Thyroid gland (tissue), 4 donors: ENCODE data around the gene RNF220. TPM values are rescaled to one million over a fixed set of nuclear protein-coding genes. Genes with fewer than 3 reads are reported as not detected.

ENCODE experiments used
- DNase-seq, 2 donors: peaks; one replicate each; pipeline ENCODE4 v3.0.0-alpha.2; 2019
- H3K27ac ChIP-seq, 3 donors: fragments of 200-600 bp; sonication (generic); 1 replicate in 2 of 3; 2 replicates in 1 of 3; pipeline ENCODE4 v1.5.1; 2016 to 2019; ENCODE audit warnings: mild to moderate bottlenecking in 1 of 3, moderate library complexity in 1 of 3
- H3K27me3 ChIP-seq: fragments of 200-600 bp; sonication (generic); one replicate; pipeline ENCODE4 v1.5.1; 2019
- H3K36me3 ChIP-seq, 2 donors: fragments of 200-600 bp; sonication (generic); one replicate each; pipeline ENCODE4 v1.5.1; 2016 to 2019
- H3K4me1 ChIP-seq, 2 donors: fragments of 200-600 bp; sonication (generic); one replicate each; pipeline ENCODE4 v1.5.1; 2017 to 2019
- H3K4me3 ChIP-seq, 3 donors: fragments of 200-600 bp; sonication (generic); replicated peaks in 1 of 3; 1 replicate in 2 of 3; 2 replicates in 1 of 3; pipeline ENCODE4 v1.5.1; 2016; ENCODE audit warnings: mild to moderate bottlenecking in 1 of 3
- H3K9me3 ChIP-seq: fragments of 200-600 bp; sonication (generic); one replicate; pipeline ENCODE4 v1.5.1; 2017
- POLR2A ChIP-seq, 2 donors: fragments of 450-650 bp; IDR thresholded peaks; one replicate each; pipeline ENCODE4 v1.6.1; 2017; ENCODE audit warnings: antibody characterized with exemption in 2 of 2, mild to moderate bottlenecking in 2 of 2, moderate library complexity in 1 of 2
- WGBS, 2 donors: methylation state at CpG; one replicate each; pipeline ENCODE4 v1.1.5; 2017; 5-methylcytosine and 5-hydroxymethylcytosine counted together
- intact Hi-C: fragments of 100-400 bp; cut with DNase I; formaldehyde crosslinking; loops from one replicate; pipeline ENCODE4 v1.15.1; 2023
- total RNA-seq, 4 donors: library from RNA; depleted of rRNA; stranded (reverse); fragments of >200 nt; gene quantifications; one replicate each; pipeline ENCODE4 v1.2.3, GENCODE V29; 2016
- TF ChIP-seq, protein P1 (sequence below), 6 experiments: fragments of 200-600 bp in 3 of 6; fragments of 450-650 bp in 3 of 6; sonication (generic) in 3 of 6; IDR thresholded peaks; one replicate each; pipeline ENCODE4 v1.5.1; 2016 to 2019; ENCODE audit warnings: antibody characterized with exemption in 6 of 6, mild to moderate bottlenecking in 2 of 6, inconsistent platforms in 1 of 6, moderate library complexity in 1 of 6

Gene RNF220
- total RNA-seq, 4 donors from 2014 or later: 88.7 to 117 (median 102) TPM

DNA sequence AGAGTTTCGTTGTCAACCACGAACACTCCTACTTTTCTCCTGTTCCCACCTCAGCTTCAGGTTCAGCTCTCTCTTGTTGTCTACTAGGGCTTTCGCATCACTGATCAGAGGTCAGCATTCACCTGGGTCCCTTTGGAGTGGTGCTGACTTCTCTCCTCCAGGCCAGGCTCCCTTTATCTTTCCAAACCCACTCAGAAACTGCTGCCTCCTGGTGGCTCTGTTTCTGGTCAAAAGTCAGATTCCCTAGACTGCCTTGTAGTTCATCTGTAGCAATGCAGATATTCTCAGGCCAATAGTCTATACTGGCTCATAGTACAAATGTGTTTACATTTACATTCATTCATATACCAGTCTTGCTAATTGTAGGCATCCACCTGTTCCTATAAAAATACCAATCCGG, 43.6 kb upstream of the RNF220 start:
- TF ChIP-seq, protein P1, sequence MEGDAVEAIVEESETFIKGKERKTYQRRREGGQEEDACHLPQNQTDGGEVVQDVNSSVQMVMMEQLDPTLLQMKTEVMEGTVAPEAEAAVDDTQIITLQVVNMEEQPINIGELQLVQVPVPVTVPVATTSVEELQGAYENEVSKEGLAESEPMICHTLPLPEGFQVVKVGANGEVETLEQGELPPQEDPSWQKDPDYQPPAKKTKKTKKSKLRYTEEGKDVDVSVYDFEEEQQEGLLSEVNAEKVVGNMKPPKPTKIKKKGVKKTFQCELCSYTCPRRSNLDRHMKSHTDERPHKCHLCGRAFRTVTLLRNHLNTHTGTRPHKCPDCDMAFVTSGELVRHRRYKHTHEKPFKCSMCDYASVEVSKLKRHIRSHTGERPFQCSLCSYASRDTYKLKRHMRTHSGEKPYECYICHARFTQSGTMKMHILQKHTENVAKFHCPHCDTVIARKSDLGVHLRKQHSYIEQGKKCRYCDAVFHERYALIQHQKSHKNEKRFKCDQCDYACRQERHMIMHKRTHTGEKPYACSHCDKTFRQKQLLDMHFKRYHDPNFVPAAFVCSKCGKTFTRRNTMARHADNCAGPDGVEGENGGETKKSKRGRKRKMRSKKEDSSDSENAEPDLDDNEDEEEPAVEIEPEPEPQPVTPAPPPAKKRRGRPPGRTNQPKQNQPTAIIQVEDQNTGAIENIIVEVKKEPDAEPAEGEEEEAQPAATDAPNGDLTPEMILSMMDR (IDR thresholded peaks at IDR 0.05): no peak
- TF ChIP-seq POLR2A (IDR thresholded peaks at IDR 0.05): no peak
- no peaks in the 10 kb centered on the region for H3K4me1 ChIP-seq
- no peaks in the 10 kb centered on the region for H3K36me3 ChIP-seq
- WGBS, 2 donors: 70 to 77% methylated on average over 4 of the region's 4 CpGs
- no peak for DNase-seq
- H3K27ac ChIP-seq: no peak overlapping the region
- no peaks in the 10 kb centered on the region for H3K9me3 ChIP-seq
- H3K4me3 ChIP-seq: no peak overlapping the region
- H3K27me3 ChIP-seq: no peaks in the 10 kb centered on the region
- intact Hi-C loops: no loop called here

DNA sequence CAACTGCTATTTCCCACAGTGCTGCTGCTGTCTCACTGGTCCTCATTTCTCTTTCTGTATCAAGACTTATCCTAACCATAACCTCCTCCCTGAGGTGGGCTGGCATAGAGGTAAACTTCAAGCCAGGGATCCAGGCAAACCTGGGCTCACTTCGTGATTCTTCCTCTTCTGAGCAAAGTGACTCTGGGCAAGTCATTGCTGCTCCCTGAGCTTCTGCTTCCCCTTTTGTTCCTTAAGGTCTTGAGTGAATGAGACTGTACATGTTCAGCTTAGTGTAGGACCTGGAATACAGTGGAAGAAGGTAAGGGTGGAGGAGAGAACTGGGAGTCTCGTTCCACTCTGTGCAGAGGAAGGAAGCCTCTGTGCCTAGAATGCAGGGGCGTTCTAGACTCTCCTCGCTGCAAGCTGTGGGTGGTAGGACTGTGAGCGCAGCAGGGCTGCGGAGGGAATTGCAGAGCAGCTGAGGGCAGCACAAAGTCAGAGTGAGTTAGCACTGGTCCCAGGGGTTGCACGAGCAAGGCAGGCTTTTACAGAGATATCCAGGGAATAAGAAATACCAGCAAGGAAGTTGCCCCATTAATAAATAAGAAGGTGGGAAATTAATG, 38.6 kb upstream of the RNF220 start:
- Histone ChIP-seq H3K36me3 (no peaks in the 10 kb centered on the region), H3K27me3 (no peaks in the 10 kb centered on the region), H3K4me1 (no peaks in the 10 kb centered on the region), H3K4me3 (no peak overlapping the region), H3K9me3 (no peaks in the 10 kb centered on the region), H3K27ac (no peak overlapping the region)
- TF ChIP-seq, protein P1 (IDR thresholded peaks at IDR 0.05): no peak
- TF ChIP-seq POLR2A (IDR thresholded peaks at IDR 0.05): no peak
- intact Hi-C loops: no loop called here
- no peak for DNase-seq
- WGBS, 2 donors: 86 to 87% methylated on average over 7 of the region's 7 CpGs

DNA sequence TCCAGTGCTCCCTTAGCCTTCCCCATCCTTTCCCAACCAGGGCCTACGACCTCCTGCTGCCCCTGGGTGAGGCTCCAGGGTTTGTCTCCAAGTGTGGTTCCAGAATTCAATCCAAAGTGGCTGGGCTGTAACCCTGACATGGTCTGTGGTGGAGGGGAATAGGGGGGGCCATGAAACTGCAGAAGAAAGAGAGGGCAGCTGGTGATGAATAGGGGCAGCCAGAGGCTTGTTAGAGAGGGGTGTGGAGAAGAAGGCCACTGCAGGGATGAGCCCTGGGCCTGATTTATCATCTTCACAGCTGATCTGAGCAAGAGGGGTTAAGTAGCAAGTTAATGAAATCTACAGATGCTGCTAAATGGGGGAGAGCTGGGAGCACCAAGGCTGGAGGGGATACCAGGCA, 37.1 kb upstream of the RNF220 start:
- H3K9me3 ChIP-seq: no peaks in the 10 kb centered on the region
- H3K4me3 ChIP-seq: no peak overlapping the region
- no peaks in the 10 kb centered on the region for H3K36me3 ChIP-seq
- 80 to 89% methylated on average over 1 of the region's 1 CpG for WGBS, 2 donors
- H3K27ac ChIP-seq: no peak overlapping the region
- intact Hi-C loops: no loop called here
- no peaks in the 10 kb centered on the region for H3K27me3 ChIP-seq
- TF ChIP-seq, protein P1 (IDR thresholded peaks at IDR 0.05): no peak
- TF ChIP-seq POLR2A (IDR thresholded peaks at IDR 0.05): no peak
- DNase-seq: no peak
- no peaks in the 10 kb centered on the region for H3K4me1 ChIP-seq

DNA sequence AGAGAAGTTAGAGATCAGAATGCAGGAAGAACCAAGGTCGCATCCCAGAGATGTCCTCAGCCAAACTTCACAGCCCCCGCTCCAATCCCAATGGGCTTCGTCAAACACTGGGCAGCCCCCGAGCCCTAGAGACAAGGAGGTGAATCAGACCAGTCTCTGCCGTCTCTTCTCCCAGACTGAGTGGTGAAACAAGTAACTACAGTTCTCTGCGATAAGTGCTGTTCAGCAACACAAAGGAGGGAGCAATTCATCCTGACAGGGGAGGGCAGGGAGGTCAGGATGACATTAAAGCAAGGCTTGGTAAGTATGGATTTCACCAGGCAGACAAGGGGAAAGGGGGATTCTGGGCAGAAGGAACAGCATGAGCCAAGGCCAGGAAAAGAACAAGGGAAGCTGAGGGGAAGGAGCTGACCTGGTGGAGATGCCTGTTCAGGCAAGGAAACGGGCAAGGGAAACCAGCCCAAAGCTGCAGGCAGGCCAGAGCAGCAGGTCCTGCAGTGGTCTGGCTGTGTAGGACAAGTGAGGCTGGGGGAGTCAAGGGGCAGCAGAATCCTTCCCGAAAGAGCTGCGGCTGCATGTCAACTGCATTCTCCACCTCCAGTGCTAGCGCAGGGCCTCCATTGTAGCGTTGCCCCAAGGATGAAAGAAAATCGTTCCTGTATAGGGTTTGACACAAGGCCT, 36.4 kb upstream of the RNF220 start:
- no peaks in the 10 kb centered on the region for H3K27me3 ChIP-seq
- 81 to 88% methylated on average over 11 to 12 of the region's 12 CpGs for WGBS, 2 donors
- H3K9me3 ChIP-seq: no peaks in the 10 kb centered on the region
- no peak overlapping the region for H3K27ac ChIP-seq
- H3K36me3 ChIP-seq: no peaks in the 10 kb centered on the region
- no peak for TF ChIP-seq POLR2A (IDR thresholded peaks at IDR 0.05)
- TF ChIP-seq, protein P1 (IDR thresholded peaks at IDR 0.05): no peak
- H3K4me3 ChIP-seq: no peak overlapping the region
- H3K4me1 ChIP-seq: no peaks in the 10 kb centered on the region
- DNase-seq: no peak
- intact Hi-C loops: no loop called here

DNA sequence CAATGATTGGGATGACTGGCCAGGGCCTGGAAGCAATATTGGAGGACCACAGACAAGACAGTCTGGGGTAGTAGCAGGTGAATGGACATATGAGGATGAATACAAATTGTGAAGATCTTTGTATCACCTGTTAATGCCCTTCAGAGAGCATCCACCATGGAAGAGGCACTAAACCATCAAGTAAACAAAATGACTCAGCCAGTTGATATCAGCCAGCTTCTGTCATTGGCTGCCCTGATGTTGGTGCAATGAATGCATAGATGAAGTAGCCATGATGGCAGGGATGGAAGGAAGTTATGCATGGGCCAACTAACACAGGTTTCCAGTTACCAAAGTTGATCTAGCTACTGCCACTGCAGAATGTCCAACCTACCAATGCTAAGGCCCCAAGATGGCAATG, 33.8 kb upstream of the RNF220 start:
- TF ChIP-seq, protein P1 (IDR thresholded peaks at IDR 0.05): no peak
- H3K4me3 ChIP-seq: no peak overlapping the region
- H3K27me3 ChIP-seq: no peaks in the 10 kb centered on the region
- no peaks in the 10 kb centered on the region for H3K9me3 ChIP-seq
- H3K4me1 ChIP-seq: no peaks in the 10 kb centered on the region
- no peak overlapping the region for H3K27ac ChIP-seq
- no peaks in the 10 kb centered on the region for H3K36me3 ChIP-seq
- DNase-seq: no peak
- intact Hi-C loops: no loop called here
